CD4-positive, CD25-positive, alpha-beta regulatory T cell (primary cell): ENCODE measurements around the gene MYH14. TPM values are rescaled to one million over a fixed set of nuclear protein-coding genes. Genes with fewer than 3 reads are reported as not detected.

Source experiments
- ATAC-seq, 2 donors: fragments of 150-1000 bp; cut with Tn5 transposase; one replicate each; pipeline ENCODE4 v1.10.0; 2021; ENCODE audit warnings: low read depth in 2 of 2, moderate number of reproducible peaks in 2 of 2, moderate library complexity in 1 of 2
- DNase-seq, 3 donors: peaks; one replicate each; pipeline versions ENCODE4 v3.0.0 to v3.0.0-alpha.2; 2012 to 2022; ENCODE audit warnings: mixed read lengths in 1 of 3
- H3K27ac ChIP-seq: one replicate; pipeline ENCODE4 v1.7.0; 2013; ENCODE audit warnings: mild to moderate bottlenecking, low read length; ENCODE audit not compliant: insufficient read depth, poor library complexity, severe bottlenecking
- H3K27me3 ChIP-seq: one replicate; pipeline ENCODE4 v1.7.0; 2013; ENCODE audit warnings: low read length; ENCODE audit not compliant: control insufficient read depth, insufficient read depth
- H3K36me3 ChIP-seq: one replicate; pipeline ENCODE4 v1.7.0; 2013; ENCODE audit warnings: mild to moderate bottlenecking, low read length, moderate library complexity; ENCODE audit not compliant: control insufficient read depth, insufficient read depth
- H3K4me1 ChIP-seq: 2 replicates; pipeline ENCODE4 v1.7.0; 2013; ENCODE audit warnings: mild to moderate bottlenecking, low read length; ENCODE audit not compliant: insufficient read depth, control insufficient read depth, poor library complexity, severe bottlenecking
- H3K4me3 ChIP-seq: one replicate; pipeline ENCODE4 v1.7.0; 2013; ENCODE audit warnings: low read depth, mild to moderate bottlenecking, low read length, moderate library complexity
- H3K9me3 ChIP-seq, 2 experiments: 1 replicate in 1 of 2; 2 replicates in 1 of 2; pipeline ENCODE4 v1.7.0; 2013; ENCODE audit warnings: low read length in 2 of 2, mild to moderate bottlenecking in 1 of 2, moderate library complexity in 1 of 2; ENCODE audit not compliant: control insufficient read depth in 2 of 2
- H3K27ac Mint-ChIP-seq, 3 donors: one replicate each; pipeline ENCODE4 v1.8.0; 2020 to 2022; ENCODE audit warnings: mild to moderate bottlenecking in 3 of 3, mixed read lengths in 3 of 3, moderate library complexity in 2 of 3
- H3K27me3 Mint-ChIP-seq: one replicate; pipeline ENCODE4 v1.8.0; 2022; ENCODE audit warnings: mild to moderate bottlenecking, mixed read lengths
- H3K36me3 Mint-ChIP-seq: one replicate; pipeline ENCODE4 v1.8.0; 2020; ENCODE audit warnings: mixed read lengths
- H3K4me1 Mint-ChIP-seq, 4 donors: one replicate each; pipeline ENCODE4 v1.8.0; 2020 to 2022; ENCODE audit warnings: mixed read lengths in 4 of 4, mild to moderate bottlenecking in 1 of 4
- H3K4me3 Mint-ChIP-seq, 4 donors: one replicate each; pipeline ENCODE4 v1.8.0; 2020 to 2022; ENCODE audit warnings: mild to moderate bottlenecking in 4 of 4, mixed read lengths in 4 of 4, moderate library complexity in 3 of 4
- H3K9me3 Mint-ChIP-seq, 7 donors: one replicate each; pipeline ENCODE4 v1.8.0; 2020 to 2022; ENCODE audit warnings: mixed read lengths in 7 of 7, mild to moderate bottlenecking in 3 of 7, moderate library complexity in 2 of 7
- polyA plus RNA-seq, 4 donors: library from polyadenylated mRNA; unstranded; fragments of 300-500 nt; fragmentation: Illumina TruSeq; gene quantifications; one replicate each; pipeline ENCODE4 v1.2.3, GENCODE V29; 2021
- total RNA-seq: library from RNA; stranded (reverse); gene quantifications from one replicate; pipeline ENCODE4 v1.2.3, GENCODE V29; 2022

The MYH14 gene
- total and polyA plus RNA-seq, 5 donors from 2014 or later: not detected

GRCh38 chr19:50202962-50203280 is 501 bp upstream of the MYH14 start:
- Mint-ChIP-seq H3K27me3 (peaks cover 46% of the 10 kb centered on the region), H3K36me3 (no peaks in the 10 kb centered on the region), H3K4me1 (peaks cover 0 to 6% (median 2%) of the 10 kb centered on the region in 4 donors), H3K27ac (no peak overlapping the region), H3K9me3 (peaks cover 0 to 10% (median 1%) of the 10 kb centered on the region in 7 donors), H3K4me3 (no peak overlapping the region)
- DNase-seq (no peak), ATAC-seq (no peak)
- Histone ChIP-seq H3K36me3 (no peaks in the 10 kb centered on the region), H3K27me3 (peaks cover 8% of the 10 kb centered on the region), H3K4me1 (peaks cover 7% of the 10 kb centered on the region), H3K4me3 (no peak overlapping the region), H3K27ac (no peak overlapping the region), H3K9me3 (no peaks in the 10 kb centered on the region)

GRCh38 chr19:50204081-50204428 is 633 bp downstream of the MYH14 start:
- no peak overlapping the region for H3K27ac ChIP-seq
- Mint-ChIP-seq H3K9me3 (peaks cover 0 to 5% (median 1%) of the 10 kb centered on the region in 7 donors), H3K27ac (no peak overlapping the region), H3K4me3 (peak overlapping the region in 1 of 4 donors; percentile 21), H3K4me1 (peaks cover 0 to 6% (median 2%) of the 10 kb centered on the region in 4 donors), H3K27me3 (peaks cover 47% of the 10 kb centered on the region), H3K36me3 (no peaks in the 10 kb centered on the region)
- H3K4me1 ChIP-seq: peaks cover 7% of the 10 kb centered on the region
- no peak for ATAC-seq
- no peak for DNase-seq
- H3K9me3 ChIP-seq: no peaks in the 10 kb centered on the region
- no peak overlapping the region for H3K4me3 ChIP-seq
- peaks cover 8% of the 10 kb centered on the region for H3K27me3 ChIP-seq
- no peaks in the 10 kb centered on the region for H3K36me3 ChIP-seq

- peaks cover 7% of the 10 kb centered on the region for H3K4me1 ChIP-seq
- Mint-ChIP-seq H3K9me3 (peaks cover 0 to 6% (median 1%) of the 10 kb centered on the region in 7 donors), H3K27ac (no peak overlapping the region), H3K4me1 (peaks cover 0 to 6% (median 2%) of the 10 kb centered on the region in 4 donors), H3K27me3 (peaks cover 39% of the 10 kb centered on the region), H3K36me3 (no peaks in the 10 kb centered on the region), H3K4me3 (no peak overlapping the region)
- no peak overlapping the region for H3K4me3 ChIP-seq
- H3K36me3 ChIP-seq: no peaks in the 10 kb centered on the region
- DNase-seq: no peak
- peaks cover 8% of the 10 kb centered on the region for H3K27me3 ChIP-seq
- no peaks in the 10 kb centered on the region for H3K9me3 ChIP-seq
- no peak for ATAC-seq
- no peak overlapping the region for H3K27ac ChIP-seq
These were observed 1.6 kb downstream of the MYH14 start for GRCh38 chr19:50204811-50205675.

GRCh38 chr19:50205681-50206138 is 2.3 kb downstream of the MYH14 start:
- H3K36me3 Mint-ChIP-seq: no peaks in the 10 kb centered on the region
- DNase-seq (no peak), ATAC-seq (no peak)
- peaks cover 0 to 6% (median 2%) of the 10 kb centered on the region in 4 donors for H3K4me1 Mint-ChIP-seq
- H3K27ac ChIP-seq: no peak overlapping the region
- no peaks in the 10 kb centered on the region for H3K9me3 ChIP-seq
- peaks cover 7% of the 10 kb centered on the region for H3K4me1 ChIP-seq
- H3K9me3 Mint-ChIP-seq: peaks cover 0 to 7% (median 1%) of the 10 kb centered on the region in 7 donors
- no peaks in the 10 kb centered on the region for H3K36me3 ChIP-seq
- H3K27me3 ChIP-seq: peaks cover 8% of the 10 kb centered on the region
- H3K4me3 ChIP-seq: no peak overlapping the region
- peaks cover 39% of the 10 kb centered on the region for H3K27me3 Mint-ChIP-seq
- peak overlapping the region in 1 of 4 donors; percentile 38 for H3K4me3 Mint-ChIP-seq
- H3K27ac Mint-ChIP-seq: no peak overlapping the region

GRCh38 chr19:50206191-50206590 is 2.8 kb downstream of the MYH14 start:
- H3K27ac Mint-ChIP-seq: no peak overlapping the region
- peaks cover 8% of the 10 kb centered on the region for H3K27me3 ChIP-seq
- H3K27ac ChIP-seq: no peak overlapping the region
- H3K4me3 ChIP-seq: no peak overlapping the region
- H3K9me3 ChIP-seq: no peaks in the 10 kb centered on the region
- no peak overlapping the region for H3K4me3 Mint-ChIP-seq
- peaks cover 39% of the 10 kb centered on the region for H3K27me3 Mint-ChIP-seq
- DNase-seq: no peak
- H3K4me1 ChIP-seq: peaks cover 7% of the 10 kb centered on the region
- no peak for ATAC-seq
- no peaks in the 10 kb centered on the region for H3K36me3 ChIP-seq
- peaks cover 0 to 7% (median 1%) of the 10 kb centered on the region in 7 donors for H3K9me3 Mint-ChIP-seq
- peaks cover 0 to 6% (median 2%) of the 10 kb centered on the region in 4 donors for H3K4me1 Mint-ChIP-seq
- H3K36me3 Mint-ChIP-seq: no peaks in the 10 kb centered on the region

GRCh38 chr19:50207730-50208129 is 4.3 kb downstream of the MYH14 start:
- Mint-ChIP-seq H3K4me1 (peaks cover 0 to 6% (median 2%) of the 10 kb centered on the region in 4 donors), H3K9me3 (peaks cover 0 to 11% (median 0%) of the 10 kb centered on the region in 7 donors), H3K4me3 (no peak overlapping the region), H3K27ac (no peak overlapping the region), H3K36me3 (no peaks in the 10 kb centered on the region), H3K27me3 (peaks cover 29% of the 10 kb centered on the region)
- Histone ChIP-seq H3K36me3 (no peaks in the 10 kb centered on the region), H3K27me3 (peaks cover 8% of the 10 kb centered on the region), H3K27ac (no peak overlapping the region), H3K4me3 (no peak overlapping the region), H3K9me3 (peaks cover 0 to 7% of the 10 kb centered on the region in 2 experiments), H3K4me1 (peaks cover 7% of the 10 kb centered on the region)
- no peak for ATAC-seq
- DNase-seq: no peak

- Mint-ChIP-seq H3K27me3 (peaks cover 22% of the 10 kb centered on the region), H3K4me3 (no peak overlapping the region), H3K27ac (no peak overlapping the region), H3K4me1 (peaks cover 0 to 5% (median 2%) of the 10 kb centered on the region in 4 donors), H3K36me3 (no peaks in the 10 kb centered on the region), H3K9me3 (peaks cover 0 to 10% (median 1%) of the 10 kb centered on the region in 7 donors)
- Histone ChIP-seq H3K4me3 (no peak overlapping the region), H3K4me1 (peaks cover 4% of the 10 kb centered on the region), H3K27me3 (peaks cover 7% of the 10 kb centered on the region), H3K27ac (no peak overlapping the region), H3K9me3 (peaks cover 0 to 7% of the 10 kb centered on the region in 2 experiments), H3K36me3 (no peaks in the 10 kb centered on the region)
- DNase-seq (no peak), ATAC-seq (no peak)
These were observed 5.7 kb downstream of the MYH14 start for GRCh38 chr19:50209131-50209530.

GRCh38 chr19:50210425-50210824 is 7.0 kb downstream of the MYH14 start:
- no peak for ATAC-seq
- H3K27ac Mint-ChIP-seq: no peak overlapping the region

More at GRCh38 chr19:50210425-50210824, 7.0 kb downstream of the MYH14 start:
- Histone ChIP-seq H3K36me3 (no peaks in the 10 kb centered on the region), H3K4me3 (no peak overlapping the region), H3K27ac (no peak overlapping the region), H3K9me3 (peaks cover 0 to 7% of the 10 kb centered on the region in 2 experiments), H3K4me1 (peaks cover under 1% of the 10 kb centered on the region), H3K27me3 (no peaks in the 10 kb centered on the region)
- peaks cover 0 to 9% (median 1%) of the 10 kb centered on the region in 7 donors for H3K9me3 Mint-ChIP-seq
- DNase-seq: no peak
- no peak overlapping the region for H3K4me3 Mint-ChIP-seq
- peaks cover 12% of the 10 kb centered on the region for H3K27me3 Mint-ChIP-seq
- H3K36me3 Mint-ChIP-seq: no peaks in the 10 kb centered on the region
- H3K4me1 Mint-ChIP-seq: no peaks in the 10 kb centered on the region
